Measurements from ENCODE around the gene C14orf132.

Gene C14orf132

GRCh38 chr14:96030108-96030760 lies 8.9 kb upstream of the C14orf132 start:
- H3K4me3 ChIP-seq (ENCODE audit: insufficient read length, low read depth): no peak overlapping the region
- H3K36me3 ChIP-seq (ENCODE audit: insufficient read depth, insufficient read length, low read length): no peaks in the 10 kb centered on the region
- H3K9ac ChIP-seq (ENCODE audit: insufficient read length, low read depth): no peak overlapping the region
- H3K27me3 ChIP-seq (ENCODE audit: insufficient read depth, insufficient read length): no peaks in the 10 kb centered on the region
- H3K9me3 ChIP-seq (ENCODE audit: insufficient read depth, low read length): no peaks in the 10 kb centered on the region
- H3K4me1 ChIP-seq (ENCODE audit: insufficient read depth, insufficient read length): peaks cover 7% of the 10 kb centered on the region
- no peak for DNase-seq (ENCODE audit: low read depth, low spot score)
- no peak for TF ChIP-seq ZNF274 (IDR thresholded peaks at IDR 0.05; ENCODE audit: low read depth, low read length)
- no peak for TF ChIP-seq YY1 (IDR thresholded peaks at IDR 0.05; ENCODE audit: insufficient read depth, insufficient read length)
- TF ChIP-seq SUZ12 (IDR thresholded peaks at IDR 0.05; ENCODE audit: extremely low read depth, insufficient read depth, insufficient read length): no peak

- DNase-seq (ENCODE audit: low read depth, low spot score): no peak
Measured at GRCh38 chr14:96031691-96032090, 7.5 kb upstream of the C14orf132 start.

GRCh38 chr14:96035456-96035855 lies 3.7 kb upstream of the C14orf132 start:
- H3K9me3 ChIP-seq (ENCODE audit: insufficient read depth, low read length): no peaks in the 10 kb centered on the region
- TF ChIP-seq SUZ12 (IDR thresholded peaks at IDR 0.05; ENCODE audit: extremely low read depth, insufficient read depth, insufficient read length) (no peak), YY1 (IDR thresholded peaks at IDR 0.05; ENCODE audit: insufficient read depth, insufficient read length) (no peak), ZNF274 (IDR thresholded peaks at IDR 0.05; ENCODE audit: low read depth, low read length) (no peak)
- no peak overlapping the region for H3K9ac ChIP-seq (ENCODE audit: insufficient read length, low read depth)
- H3K4me1 ChIP-seq (ENCODE audit: insufficient read depth, insufficient read length): peaks cover 3% of the 10 kb centered on the region
- no peak for DNase-seq (ENCODE audit: low read depth, low spot score)
- H3K27me3 ChIP-seq (ENCODE audit: insufficient read depth, insufficient read length): peaks cover 22% of the 10 kb centered on the region
- no peaks in the 10 kb centered on the region for H3K36me3 ChIP-seq (ENCODE audit: insufficient read depth, insufficient read length, low read length)
- H3K4me3 ChIP-seq (ENCODE audit: insufficient read length, low read depth): no peak overlapping the region

More at GRCh38 chr14:96031691-96032090, 7.5 kb upstream of the C14orf132 start:
- Histone ChIP-seq H3K27me3 (ENCODE audit: insufficient read depth, insufficient read length) (no peaks in the 10 kb centered on the region), H3K36me3 (ENCODE audit: insufficient read depth, insufficient read length, low read length) (no peaks in the 10 kb centered on the region), H3K4me1 (ENCODE audit: insufficient read depth, insufficient read length) (peaks cover 7% of the 10 kb centered on the region), H3K9me3 (ENCODE audit: insufficient read depth, low read length) (no peaks in the 10 kb centered on the region), H3K9ac (ENCODE audit: insufficient read length, low read depth) (no peak overlapping the region), H3K4me3 (ENCODE audit: insufficient read length, low read depth) (no peak overlapping the region)
- no peak for TF ChIP-seq ZNF274 (IDR thresholded peaks at IDR 0.05; ENCODE audit: low read depth, low read length)
- TF ChIP-seq SUZ12 (IDR thresholded peaks at IDR 0.05; ENCODE audit: extremely low read depth, insufficient read depth, insufficient read length): no peak
- no peak for TF ChIP-seq YY1 (IDR thresholded peaks at IDR 0.05; ENCODE audit: insufficient read depth, insufficient read length)

GRCh38 chr14:96037891-96038557 lies 1.1 kb upstream of the C14orf132 start:
- Histone ChIP-seq H3K36me3 (ENCODE audit: insufficient read depth, insufficient read length, low read length) (peaks cover 21% of the 10 kb centered on the region), H3K9me3 (ENCODE audit: insufficient read depth, low read length) (no peaks in the 10 kb centered on the region), H3K9ac (ENCODE audit: insufficient read length, low read depth) (no peak overlapping the region), H3K4me1 (ENCODE audit: insufficient read depth, insufficient read length) (peaks cover 2% of the 10 kb centered on the region), H3K4me3 (ENCODE audit: insufficient read length, low read depth) (no peak overlapping the region), H3K27me3 (ENCODE audit: insufficient read depth, insufficient read length) (peaks cover 22% of the 10 kb centered on the region)
- TF ChIP-seq SUZ12 (IDR thresholded peaks at IDR 0.05; ENCODE audit: extremely low read depth, insufficient read depth, insufficient read length) (no peak), YY1 (IDR thresholded peaks at IDR 0.05; ENCODE audit: insufficient read depth, insufficient read length) (no peak), ZNF274 (IDR thresholded peaks at IDR 0.05; ENCODE audit: low read depth, low read length) (no peak)
- DNase-seq (ENCODE audit: low read depth, low spot score): no peak

GRCh38 chr14:96038558-96038919 lies 623 bp upstream of the C14orf132 start:
- peaks cover 2% of the 10 kb centered on the region for H3K4me1 ChIP-seq (ENCODE audit: insufficient read depth, insufficient read length)
- H3K27me3 ChIP-seq (ENCODE audit: insufficient read depth, insufficient read length): peaks cover 22% of the 10 kb centered on the region
- H3K9me3 ChIP-seq (ENCODE audit: insufficient read depth, low read length): no peaks in the 10 kb centered on the region
- TF ChIP-seq SUZ12 (IDR thresholded peaks at IDR 0.05; ENCODE audit: extremely low read depth, insufficient read depth, insufficient read length): no peak
- no peak for TF ChIP-seq YY1 (IDR thresholded peaks at IDR 0.05; ENCODE audit: insufficient read depth, insufficient read length)
- TF ChIP-seq ZNF274 (IDR thresholded peaks at IDR 0.05; ENCODE audit: low read depth, low read length): no peak
- peak overlapping the region; percentile 84 for H3K4me3 ChIP-seq (ENCODE audit: insufficient read length, low read depth)
- peaks cover 27% of the 10 kb centered on the region for H3K36me3 ChIP-seq (ENCODE audit: insufficient read depth, insufficient read length, low read length)
- no peak for DNase-seq (ENCODE audit: low read depth, low spot score)
- peak overlapping the region; percentile 56 for H3K9ac ChIP-seq (ENCODE audit: insufficient read length, low read depth)

- DNase-seq (ENCODE audit: low read depth, low spot score): peak; percentile 20
- Histone ChIP-seq H3K4me3 (ENCODE audit: insufficient read length, low read depth) (peak overlapping the region; percentile 84), H3K4me1 (ENCODE audit: insufficient read depth, insufficient read length) (peaks cover 2% of the 10 kb centered on the region), H3K9ac (ENCODE audit: insufficient read length, low read depth) (peak overlapping the region; percentile 95), H3K9me3 (ENCODE audit: insufficient read depth, low read length) (no peaks in the 10 kb centered on the region), H3K27me3 (ENCODE audit: insufficient read depth, insufficient read length) (peaks cover 22% of the 10 kb centered on the region), H3K36me3 (ENCODE audit: insufficient read depth, insufficient read length, low read length) (peaks cover 36% of the 10 kb centered on the region)
- no peak for TF ChIP-seq YY1 (IDR thresholded peaks at IDR 0.05; ENCODE audit: insufficient read depth, insufficient read length)
Measured at GRCh38 chr14:96039633-96040311, 610 bp downstream of the C14orf132 start.

- H3K9me3 ChIP-seq (ENCODE audit: insufficient read depth, low read length): no peaks in the 10 kb centered on the region
- no peak for DNase-seq (ENCODE audit: low read depth, low spot score)
- TF ChIP-seq YY1 (IDR thresholded peaks at IDR 0.05; ENCODE audit: insufficient read depth, insufficient read length) (no peak), SUZ12 (IDR thresholded peaks at IDR 0.05; ENCODE audit: extremely low read depth, insufficient read depth, insufficient read length) (no peak), ZNF274 (IDR thresholded peaks at IDR 0.05; ENCODE audit: low read depth, low read length) (no peak)
- peaks cover 2% of the 10 kb centered on the region for H3K4me1 ChIP-seq (ENCODE audit: insufficient read depth, insufficient read length)
- peaks cover 22% of the 10 kb centered on the region for H3K27me3 ChIP-seq (ENCODE audit: insufficient read depth, insufficient read length)
- no peak overlapping the region for H3K9ac ChIP-seq (ENCODE audit: insufficient read length, low read depth)
- no peak overlapping the region for H3K4me3 ChIP-seq (ENCODE audit: insufficient read length, low read depth)
- peaks cover 36% of the 10 kb centered on the region for H3K36me3 ChIP-seq (ENCODE audit: insufficient read depth, insufficient read length, low read length)
Measured at GRCh38 chr14:96040828-96041371, 1.7 kb downstream of the C14orf132 start.
